ENCODE results near the gene PTK7. TPM values are rescaled to one million over a fixed set of nuclear protein-coding genes. Genes with fewer than 3 reads are reported as not detected.

PTK7 gene
- total and polyA plus RNA-seq, 2 experiments from 2014 or later: 46.1 to 147 TPM

DNA sequence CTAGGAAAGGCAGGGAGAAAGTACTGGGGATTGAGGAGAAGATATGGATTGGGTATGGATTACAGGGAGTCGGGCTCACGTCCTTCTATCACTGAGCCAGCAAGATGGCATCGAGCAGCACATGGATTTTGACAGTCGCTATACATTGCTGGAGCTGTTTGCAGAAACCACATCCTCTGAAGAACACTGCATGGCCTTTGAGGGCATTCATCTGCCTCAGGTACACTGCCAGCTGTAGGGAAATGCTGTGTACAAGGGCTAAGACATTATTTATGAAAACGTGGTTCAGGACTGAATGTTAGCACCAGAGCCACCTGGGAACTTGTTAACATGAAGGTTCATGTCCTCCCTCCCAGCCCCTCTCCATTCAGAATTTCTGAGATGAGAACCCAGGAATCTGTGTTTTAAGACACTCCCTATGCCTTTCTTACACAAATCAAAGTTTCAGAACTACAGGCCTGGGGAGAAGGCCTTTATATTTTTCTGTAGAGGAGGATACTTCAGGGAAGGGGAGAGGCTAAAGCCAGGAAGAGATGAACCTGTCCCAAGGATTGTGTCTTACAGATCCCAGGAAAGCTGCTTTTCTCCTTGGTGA is 109.4 kb downstream of the PTK7 start:
- H3K4me1 Mint-ChIP-seq: peaks cover 20% of the 10 kb centered on the region
- H3K27ac Mint-ChIP-seq: no peak overlapping the region
- H3K9me3 Mint-ChIP-seq: no peaks in the 10 kb centered on the region
- Histone ChIP-seq H3K27ac (ENCODE audit: low read depth) (no peak overlapping the region), H3K79me2 (replicated peaks; ENCODE audit: insufficient read depth) (no peaks in the 10 kb centered on the region), H3K9me2 (ENCODE audit: insufficient read depth) (no peaks in the 10 kb centered on the region), H3K4me3 (no peak overlapping the region), H3K4me1 (ENCODE audit: insufficient read depth) (peaks cover 16% of the 10 kb centered on the region; the same call in 1 of the 2 replicates), H4K20me1 (replicated peaks; ENCODE audit: insufficient read depth) (no peaks in the 10 kb centered on the region), H2AFZ (no peak overlapping the region), H3F3A (replicated peaks; ENCODE audit: low read depth) (0 out of 2 replicates have a peak, but pooled peaks cover 3% of the 10 kb centered on the region), H3K27me3 (ENCODE audit: insufficient read depth) (no peaks in the 10 kb centered on the region), H3K36me3 (ENCODE audit: insufficient read depth) (no peaks in the 10 kb centered on the region), H3K4me2 (no peak overlapping the region)
- peaks cover 7% of the 10 kb centered on the region for H3K36me3 Mint-ChIP-seq (ENCODE audit: low read depth)
- DNase-seq (ENCODE audit: low spot score) (no peak), ATAC-seq (no peak)
- TF ChIP-seq CREB1 (CRISPR knock-in tag; IDR thresholded peaks at IDR 0.05; ENCODE audit: low read depth): no peak
- TF ChIP-seq, protein P1, sequence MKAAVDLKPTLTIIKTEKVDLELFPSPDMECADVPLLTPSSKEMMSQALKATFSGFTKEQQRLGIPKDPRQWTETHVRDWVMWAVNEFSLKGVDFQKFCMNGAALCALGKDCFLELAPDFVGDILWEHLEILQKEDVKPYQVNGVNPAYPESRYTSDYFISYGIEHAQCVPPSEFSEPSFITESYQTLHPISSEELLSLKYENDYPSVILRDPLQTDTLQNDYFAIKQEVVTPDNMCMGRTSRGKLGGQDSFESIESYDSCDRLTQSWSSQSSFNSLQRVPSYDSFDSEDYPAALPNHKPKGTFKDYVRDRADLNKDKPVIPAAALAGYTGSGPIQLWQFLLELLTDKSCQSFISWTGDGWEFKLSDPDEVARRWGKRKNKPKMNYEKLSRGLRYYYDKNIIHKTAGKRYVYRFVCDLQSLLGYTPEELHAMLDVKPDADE (IDR thresholded peaks at IDR 0.05): no peak
- TF ChIP-seq ZNF331 (CRISPR knock-in tag; IDR thresholded peaks at IDR 0.05; ENCODE audit: low read depth): no peak
- TF ChIP-seq POLR2AphosphoS5 (IDR thresholded peaks at IDR 0.05; ENCODE audit: low read depth): no peak
- TF ChIP-seq, protein P2, sequence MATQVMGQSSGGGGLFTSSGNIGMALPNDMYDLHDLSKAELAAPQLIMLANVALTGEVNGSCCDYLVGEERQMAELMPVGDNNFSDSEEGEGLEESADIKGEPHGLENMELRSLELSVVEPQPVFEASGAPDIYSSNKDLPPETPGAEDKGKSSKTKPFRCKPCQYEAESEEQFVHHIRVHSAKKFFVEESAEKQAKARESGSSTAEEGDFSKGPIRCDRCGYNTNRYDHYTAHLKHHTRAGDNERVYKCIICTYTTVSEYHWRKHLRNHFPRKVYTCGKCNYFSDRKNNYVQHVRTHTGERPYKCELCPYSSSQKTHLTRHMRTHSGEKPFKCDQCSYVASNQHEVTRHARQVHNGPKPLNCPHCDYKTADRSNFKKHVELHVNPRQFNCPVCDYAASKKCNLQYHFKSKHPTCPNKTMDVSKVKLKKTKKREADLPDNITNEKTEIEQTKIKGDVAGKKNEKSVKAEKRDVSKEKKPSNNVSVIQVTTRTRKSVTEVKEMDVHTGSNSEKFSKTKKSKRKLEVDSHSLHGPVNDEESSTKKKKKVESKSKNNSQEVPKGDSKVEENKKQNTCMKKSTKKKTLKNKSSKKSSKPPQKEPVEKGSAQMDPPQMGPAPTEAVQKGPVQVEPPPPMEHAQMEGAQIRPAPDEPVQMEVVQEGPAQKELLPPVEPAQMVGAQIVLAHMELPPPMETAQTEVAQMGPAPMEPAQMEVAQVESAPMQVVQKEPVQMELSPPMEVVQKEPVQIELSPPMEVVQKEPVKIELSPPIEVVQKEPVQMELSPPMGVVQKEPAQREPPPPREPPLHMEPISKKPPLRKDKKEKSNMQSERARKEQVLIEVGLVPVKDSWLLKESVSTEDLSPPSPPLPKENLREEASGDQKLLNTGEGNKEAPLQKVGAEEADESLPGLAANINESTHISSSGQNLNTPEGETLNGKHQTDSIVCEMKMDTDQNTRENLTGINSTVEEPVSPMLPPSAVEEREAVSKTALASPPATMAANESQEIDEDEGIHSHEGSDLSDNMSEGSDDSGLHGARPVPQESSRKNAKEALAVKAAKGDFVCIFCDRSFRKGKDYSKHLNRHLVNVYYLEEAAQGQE (IDR thresholded peaks at IDR 0.05; ENCODE audit: unreplicated experiment): no peak
- TF ChIP-seq STAT1 (IDR thresholded peaks at IDR 0.05; ENCODE audit: unreplicated experiment): no peak
- TF ChIP-seq EZH2phosphoT487 (IDR thresholded peaks at IDR 0.05; ENCODE audit: unreplicated experiment): no peak
- TF ChIP-seq, protein P3, sequence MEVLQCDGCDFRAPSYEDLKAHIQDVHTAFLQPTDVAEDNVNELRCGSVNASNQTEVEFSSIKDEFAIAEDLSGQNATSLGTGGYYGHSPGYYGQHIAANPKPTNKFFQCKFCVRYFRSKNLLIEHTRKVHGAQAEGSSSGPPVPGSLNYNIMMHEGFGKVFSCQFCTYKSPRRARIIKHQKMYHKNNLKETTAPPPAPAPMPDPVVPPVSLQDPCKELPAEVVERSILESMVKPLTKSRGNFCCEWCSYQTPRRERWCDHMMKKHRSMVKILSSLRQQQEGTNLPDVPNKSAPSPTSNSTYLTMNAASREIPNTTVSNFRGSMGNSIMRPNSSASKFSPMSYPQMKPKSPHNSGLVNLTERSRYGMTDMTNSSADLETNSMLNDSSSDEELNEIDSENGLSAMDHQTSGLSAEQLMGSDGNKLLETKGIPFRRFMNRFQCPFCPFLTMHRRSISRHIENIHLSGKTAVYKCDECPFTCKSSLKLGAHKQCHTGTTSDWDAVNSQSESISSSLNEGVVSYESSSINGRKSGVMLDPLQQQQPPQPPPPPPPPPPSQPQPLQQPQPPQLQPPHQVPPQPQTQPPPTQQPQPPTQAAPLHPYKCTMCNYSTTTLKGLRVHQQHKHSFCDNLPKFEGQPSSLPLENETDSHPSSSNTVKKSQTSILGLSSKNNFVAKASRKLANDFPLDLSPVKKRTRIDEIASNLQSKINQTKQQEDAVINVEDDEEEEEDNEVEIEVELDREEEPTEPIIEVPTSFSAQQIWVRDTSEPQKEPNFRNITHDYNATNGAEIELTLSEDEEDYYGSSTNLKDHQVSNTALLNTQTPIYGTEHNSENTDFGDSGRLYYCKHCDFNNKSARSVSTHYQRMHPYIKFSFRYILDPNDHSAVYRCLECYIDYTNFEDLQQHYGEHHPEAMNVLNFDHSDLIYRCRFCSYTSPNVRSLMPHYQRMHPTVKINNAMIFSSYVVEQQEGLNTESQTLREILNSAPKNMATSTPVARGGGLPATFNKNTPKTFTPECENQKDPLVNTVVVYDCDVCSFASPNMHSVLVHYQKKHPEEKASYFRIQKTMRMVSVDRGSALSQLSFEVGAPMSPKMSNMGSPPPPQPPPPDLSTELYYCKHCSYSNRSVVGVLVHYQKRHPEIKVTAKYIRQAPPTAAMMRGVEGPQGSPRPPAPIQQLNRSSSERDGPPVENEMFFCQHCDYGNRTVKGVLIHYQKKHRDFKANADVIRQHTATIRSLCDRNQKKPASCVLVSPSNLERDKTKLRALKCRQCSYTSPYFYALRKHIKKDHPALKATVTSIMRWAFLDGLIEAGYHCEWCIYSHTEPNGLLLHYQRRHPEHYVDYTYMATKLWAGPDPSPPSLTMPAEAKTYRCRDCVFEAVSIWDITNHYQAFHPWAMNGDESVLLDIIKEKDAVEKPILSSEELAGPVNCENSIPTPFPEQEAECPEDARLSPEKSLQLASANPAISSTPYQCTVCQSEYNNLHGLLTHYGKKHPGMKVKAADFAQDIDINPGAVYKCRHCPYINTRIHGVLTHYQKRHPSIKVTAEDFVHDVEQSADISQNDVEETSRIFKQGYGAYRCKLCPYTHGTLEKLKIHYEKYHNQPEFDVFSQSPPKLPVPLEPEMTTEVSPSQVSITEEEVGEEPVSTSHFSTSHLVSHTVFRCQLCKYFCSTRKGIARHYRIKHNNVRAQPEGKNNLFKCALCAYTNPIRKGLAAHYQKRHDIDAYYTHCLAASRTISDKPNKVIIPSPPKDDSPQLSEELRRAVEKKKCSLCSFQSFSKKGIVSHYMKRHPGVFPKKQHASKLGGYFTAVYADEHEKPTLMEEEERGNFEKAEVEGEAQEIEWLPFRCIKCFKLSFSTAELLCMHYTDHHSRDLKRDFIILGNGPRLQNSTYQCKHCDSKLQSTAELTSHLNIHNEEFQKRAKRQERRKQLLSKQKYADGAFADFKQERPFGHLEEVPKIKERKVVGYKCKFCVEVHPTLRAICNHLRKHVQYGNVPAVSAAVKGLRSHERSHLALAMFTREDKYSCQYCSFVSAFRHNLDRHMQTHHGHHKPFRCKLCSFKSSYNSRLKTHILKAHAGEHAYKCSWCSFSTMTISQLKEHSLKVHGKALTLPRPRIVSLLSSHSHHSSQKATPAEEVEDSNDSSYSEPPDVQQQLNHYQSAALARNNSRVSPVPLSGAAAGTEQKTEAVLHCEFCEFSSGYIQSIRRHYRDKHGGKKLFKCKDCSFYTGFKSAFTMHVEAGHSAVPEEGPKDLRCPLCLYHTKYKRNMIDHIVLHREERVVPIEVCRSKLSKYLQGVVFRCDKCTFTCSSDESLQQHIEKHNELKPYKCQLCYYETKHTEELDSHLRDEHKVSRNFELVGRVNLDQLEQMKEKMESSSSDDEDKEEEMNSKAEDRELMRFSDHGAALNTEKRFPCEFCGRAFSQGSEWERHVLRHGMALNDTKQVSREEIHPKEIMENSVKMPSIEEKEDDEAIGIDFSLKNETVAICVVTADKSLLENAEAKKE (CRISPR knock-in tag; IDR thresholded peaks at IDR 0.05): no peak
- H3K4me3 Mint-ChIP-seq: no peak overlapping the region
- peaks cover 20% of the 10 kb centered on the region for H3K27me3 Mint-ChIP-seq (ENCODE audit: insufficient read depth, low read depth, poor library complexity)

Data from GM23338 (cell line).